NK-92 treated with Interleukin-12 subunit alpha and Interleukin-12 subunit beta, amount 100 ng/mL, for 24 hours (cell line): ENCODE data around the gene OOSP4A.
"Not testable (repeated sequence)": the region's sequence is repeated elsewhere in the genome, so short reads cannot be mapped to it uniquely, and the experiment has no call there.

ENCODE experiments used
- DNase-seq: peaks from one replicate; lab custom pipeline; 2025; lab: John Stamatoyannopoulos, UW

Gene OOSP4A

DNA sequence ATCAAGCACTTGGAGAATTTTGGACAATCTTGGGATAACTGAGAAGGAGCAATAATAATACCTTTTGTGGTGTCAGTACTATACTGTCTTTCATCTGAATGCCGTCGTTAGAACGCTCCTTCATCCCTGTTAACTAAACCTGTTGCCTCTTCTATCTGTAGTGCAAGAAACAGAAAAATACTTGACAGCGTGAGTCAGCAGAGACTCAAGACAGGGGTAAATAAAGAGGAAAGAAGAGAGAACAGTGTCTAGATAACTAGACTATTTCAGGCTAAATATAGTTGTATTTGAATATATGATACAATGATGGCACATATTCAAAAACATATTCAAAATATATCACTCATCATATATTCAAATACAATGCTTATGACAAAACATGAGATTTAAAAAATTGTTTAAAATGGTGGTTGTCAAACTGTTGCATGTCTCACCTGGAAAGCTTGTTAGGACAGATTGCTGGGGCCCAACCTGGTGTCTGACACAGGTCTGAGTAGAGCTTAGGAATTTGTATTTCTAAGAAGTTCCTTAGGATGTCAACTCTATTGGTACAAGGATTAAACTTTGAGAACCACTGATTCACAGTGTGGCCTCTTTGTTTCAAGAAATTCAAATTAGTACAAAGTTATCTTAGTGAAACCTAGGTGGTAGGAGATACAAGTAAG lies 17.4 kb downstream of the OOSP4A start:
- DNase-seq, result no peak

DNA sequence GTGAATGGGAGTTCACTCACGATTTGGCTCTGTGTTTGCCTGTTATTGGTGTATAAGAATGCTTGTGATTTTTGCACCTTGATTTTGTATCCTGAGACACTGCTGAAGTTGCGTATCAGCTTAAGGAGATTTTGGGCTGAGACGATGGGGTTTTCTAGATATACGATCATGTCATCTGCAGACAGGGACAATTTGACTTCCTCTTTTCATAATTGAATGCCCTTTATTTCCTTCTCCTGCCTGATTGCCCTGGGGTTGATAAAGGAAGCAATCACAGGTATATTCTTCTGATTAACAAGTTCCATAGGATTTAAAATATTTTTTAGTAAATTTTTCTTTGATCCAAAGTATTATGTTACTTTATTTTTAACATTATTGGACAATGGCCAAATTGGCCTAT lies 18.2 kb downstream of the OOSP4A start:
- not testable (repeated sequence) for DNase-seq

DNA sequence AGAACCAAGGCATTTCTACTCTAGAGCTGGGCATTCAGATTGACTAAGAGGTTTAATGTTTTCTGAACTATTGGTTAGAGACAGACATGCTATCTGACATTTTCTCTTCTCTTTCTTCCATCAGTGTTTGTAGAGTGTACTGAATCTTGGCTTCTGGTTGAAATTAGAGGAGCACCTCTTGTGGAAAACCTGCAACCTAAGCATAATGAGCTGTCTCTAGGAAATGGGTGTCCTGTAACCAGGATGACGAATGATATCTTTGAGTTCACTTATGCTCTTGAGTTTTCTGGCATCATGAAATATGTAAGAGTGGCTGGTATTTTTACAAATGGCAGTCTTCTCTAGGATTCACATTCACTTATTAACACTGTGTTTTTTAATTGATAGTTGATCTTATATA lies 19.4 kb downstream of the OOSP4A start:
- DNase-seq, result no peak

DNA sequence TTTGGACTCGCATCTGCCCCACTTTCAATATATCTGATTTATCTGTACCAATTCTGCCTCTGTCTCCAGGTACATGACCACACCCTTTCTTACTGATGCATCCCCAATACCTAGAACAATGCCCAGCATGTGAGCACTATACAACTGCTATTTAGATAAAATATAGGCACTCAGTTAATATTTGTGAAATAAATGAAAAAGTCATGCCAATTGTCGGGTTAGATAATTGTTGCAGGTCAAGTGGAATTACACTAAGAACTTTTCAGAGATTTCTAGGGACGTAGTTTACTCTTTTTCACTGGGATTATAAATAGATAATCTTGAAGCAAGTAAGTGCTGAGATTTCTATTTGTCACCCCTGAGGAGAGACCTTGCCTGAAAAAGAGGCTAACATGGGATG lies 20.5 kb downstream of the OOSP4A start:
- no peak for DNase-seq

DNA sequence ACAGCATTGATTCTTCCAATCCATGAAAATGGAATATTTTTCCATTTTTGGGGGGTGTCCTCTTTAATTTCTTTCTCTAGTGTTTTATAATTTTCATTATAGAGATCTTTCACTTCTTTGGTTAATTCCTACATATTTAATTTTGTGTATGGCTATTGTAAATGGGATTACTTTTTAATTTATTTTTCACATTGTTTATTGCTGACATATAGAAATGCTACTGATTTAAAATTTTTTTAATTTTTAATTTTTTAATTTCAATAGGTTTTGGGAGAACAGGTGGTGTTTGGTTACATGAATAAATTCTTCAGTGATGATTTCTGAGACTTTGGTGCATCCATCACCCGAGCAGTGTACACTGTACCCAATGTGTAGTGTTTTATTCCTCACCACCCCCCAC lies 26.6 kb downstream of the OOSP4A start:
- DNase-seq, result no peak

DNA sequence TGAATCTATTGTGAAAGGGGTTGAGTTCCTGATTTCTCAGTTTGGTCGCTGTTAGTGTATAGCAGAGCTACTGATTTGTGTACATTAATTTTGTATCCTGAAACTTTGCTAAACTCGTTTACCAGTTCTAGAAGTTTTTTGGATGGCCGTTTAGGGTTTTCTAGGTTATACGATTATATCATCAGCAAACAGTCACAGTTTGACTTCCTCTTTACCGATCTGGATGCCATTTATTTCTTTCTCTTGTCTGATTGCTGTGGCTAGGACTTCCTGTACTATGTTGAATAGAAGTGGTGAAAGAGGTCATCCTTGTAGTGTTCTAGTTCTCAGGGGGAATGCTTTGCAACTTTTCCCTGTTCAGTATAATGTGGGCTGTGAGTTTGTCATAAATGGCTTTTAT lies 28.6 kb downstream of the OOSP4A start:
- no peak for DNase-seq

DNA sequence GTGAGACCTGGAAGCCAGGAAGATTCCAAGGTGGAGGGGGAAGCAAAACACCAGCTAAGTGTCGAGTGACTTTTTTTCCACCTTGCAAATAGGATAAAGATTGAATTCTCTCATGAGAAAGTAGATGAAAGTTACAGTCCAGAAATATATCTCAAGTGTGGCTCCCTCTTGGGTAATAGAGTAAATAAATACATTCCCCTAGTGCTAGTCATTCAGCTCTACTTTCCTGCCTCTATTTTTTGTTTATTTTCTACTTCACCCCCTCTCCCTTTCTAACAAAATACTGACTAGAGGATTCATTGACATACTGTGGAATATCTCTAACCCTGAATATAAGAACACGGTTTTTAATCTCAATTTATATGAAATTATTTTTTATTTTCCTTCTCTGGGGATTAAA lies 34.0 kb downstream of the OOSP4A start:
- DNase-seq, result no peak

DNA sequence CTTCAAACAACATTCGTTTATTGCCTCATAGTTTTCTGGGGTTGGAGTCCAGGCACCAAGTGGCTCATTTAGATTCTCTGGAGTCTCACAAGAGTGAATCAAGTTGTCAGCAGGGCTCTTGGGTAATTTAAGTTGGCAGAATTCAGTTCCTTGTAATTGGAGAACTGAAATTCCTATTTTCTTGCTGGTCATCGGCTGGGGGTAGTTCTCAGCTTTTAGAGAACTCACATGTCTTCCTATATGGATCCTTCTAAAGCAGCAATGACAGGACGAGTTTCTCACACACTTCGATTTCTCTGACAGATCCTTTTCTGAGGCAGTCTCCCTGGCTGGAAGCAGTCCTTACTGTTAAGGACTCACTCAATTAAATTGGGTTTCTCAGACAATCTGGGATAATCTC lies 35.9 kb downstream of the OOSP4A start:
- no peak for DNase-seq

DNA sequence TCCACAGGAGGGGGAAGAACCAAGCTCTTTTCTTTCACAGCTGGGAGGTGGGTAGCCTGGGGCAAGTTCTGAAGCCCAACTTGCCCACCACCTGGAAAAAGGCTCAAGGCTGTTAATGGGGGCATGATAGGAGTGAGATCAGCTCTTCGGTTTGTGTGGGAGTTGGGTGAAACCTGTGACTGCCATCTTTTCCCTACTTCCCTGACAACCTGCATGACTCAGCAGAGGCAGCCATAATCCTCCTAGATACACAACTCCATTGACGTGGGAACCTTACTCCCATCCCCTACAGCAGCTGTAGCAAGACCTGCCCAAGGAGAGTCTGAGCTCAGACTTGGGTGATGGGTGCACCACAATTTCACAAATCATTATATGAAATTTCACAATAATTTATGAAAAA lies 39.9 kb downstream of the OOSP4A start:
- no peak for DNase-seq

DNA sequence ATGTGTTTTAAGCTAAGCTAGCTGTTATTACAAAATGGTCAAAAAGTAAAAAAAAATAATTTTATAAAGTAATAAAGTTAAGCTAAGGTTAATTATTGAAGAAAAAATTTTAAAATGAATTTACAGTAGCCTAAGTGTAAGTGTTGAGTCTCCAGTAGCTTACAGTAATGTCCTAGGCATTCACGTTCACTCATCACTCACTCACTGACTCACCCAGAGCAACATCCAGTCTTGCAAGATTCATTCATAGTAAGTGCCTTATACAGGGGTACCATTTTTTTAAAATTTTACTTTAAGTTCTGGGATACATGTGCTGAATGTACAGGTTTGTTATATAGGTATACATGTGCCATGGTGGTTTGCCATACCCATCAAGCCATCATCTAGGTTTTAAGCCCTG lies 41.5 kb downstream of the OOSP4A start:
- no peak for DNase-seq

DNA sequence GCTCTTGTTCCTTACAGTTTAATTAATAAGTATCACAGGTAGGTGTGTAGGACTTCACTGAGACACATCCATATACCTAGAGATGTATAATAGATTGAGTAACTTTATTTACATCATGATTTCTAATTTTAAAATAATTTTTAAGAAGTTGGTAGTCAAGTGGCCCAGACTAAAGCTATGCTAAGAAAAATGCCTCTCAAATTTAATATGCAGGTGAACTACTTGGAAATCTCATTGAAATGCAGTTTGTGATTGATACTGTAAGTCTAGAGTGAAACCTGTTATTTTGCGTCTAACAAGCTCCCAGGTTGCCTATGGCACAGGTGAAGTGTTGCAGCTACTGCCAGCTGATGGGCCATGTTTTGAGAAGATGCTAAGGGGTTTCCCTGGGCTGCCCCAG lies 53.0 kb downstream of the OOSP4A start, which contains the start of gene OOSP4B:
Gene OOSP4B (plus strand): TSS at position 301 of the 400 bp plus-strand sequence.
- no peak for DNase-seq

DNA sequence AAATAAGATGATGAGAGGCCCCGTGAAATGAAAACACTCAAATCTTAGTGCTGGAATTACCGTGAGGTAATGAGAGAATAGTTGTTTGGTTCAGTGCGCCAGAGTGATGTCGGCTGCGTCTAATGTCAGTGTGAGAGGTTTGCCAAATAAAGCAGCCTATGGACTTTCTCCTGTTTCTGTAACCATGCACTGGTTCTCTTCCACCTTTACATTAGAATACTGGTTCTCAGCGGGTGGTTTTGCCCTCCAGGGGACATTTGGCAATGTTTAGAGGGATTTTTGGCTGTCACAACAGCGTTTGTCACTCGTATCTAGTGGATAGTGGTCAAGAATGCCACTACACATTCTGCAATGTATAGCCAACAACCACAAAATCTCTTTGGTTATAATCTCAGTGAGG lies 54.2 kb downstream of the OOSP4A start:
- DNase-seq, result no peak
